BJ (cell line): Measurements from ENCODE around the gene OASL. TPM values are rescaled to one million over a fixed set of nuclear protein-coding genes. Genes with fewer than 3 reads are reported as not detected.

Experiments
- CTCF ChIA-PET: fragments of 350-600 bp; formaldehyde crosslinking; extraction: SDS; loops from one replicate; lab custom pipeline; 2021; ENCODE audit warnings: antibody characterized with exemption, inconsistent platforms; lab: Yijun Ruan, JAX
- POLR2A ChIA-PET: fragments of 300-600 bp; sonication (Branson Sonifier 250); formaldehyde crosslinking; extraction: SDS; loops from one replicate; lab custom pipeline; 2021; ENCODE audit warnings: antibody characterized with exemption; lab: Charles Lee
- DNase-seq: peaks from one replicate; pipeline ENCODE4 v3.0.0-alpha.2; 2011; ENCODE audit warnings: low read depth
- H3K27me3 ChIP-seq: 2 replicates; pipeline ENCODE4 v1.6.0; 2011; ENCODE audit warnings: low read length; ENCODE audit not compliant: control insufficient read depth, insufficient read depth
- H3K36me3 ChIP-seq: 2 replicates; pipeline ENCODE4 v1.5.1; 2011; ENCODE audit warnings: low read length; ENCODE audit not compliant: control insufficient read depth, insufficient read depth
- H3K4me3 ChIP-seq: 2 replicates; pipeline ENCODE4 v1.5.1; 2011; ENCODE audit warnings: low read depth, mild to moderate bottlenecking, control low read depth, low read length
- CTCF ChIP-seq: IDR thresholded peaks from 2 replicates; pipeline ENCODE4 v1.5.1; 2011; ENCODE audit warnings: low read depth, mild to moderate bottlenecking, control low read depth, inconsistent platforms, low read length, moderate library complexity; ENCODE audit not compliant: insufficient read depth
- polyA plus RNA-seq: library from polyadenylated mRNA; depleted of rRNA; stranded (reverse); fragments of >200 nt; gene quantifications from 2 replicates; pipeline ENCODE4 v1.2.3, GENCODE V29; 2011

Gene OASL
- polyA plus RNA-seq, 1 experiment = 0.67 TPM

GRCh38 chr12:120999191-121000120, 39.6 kb downstream of the OASL start:
- CTCF ChIA-PET = no interaction called here
- DNase-seq = no peak
- Histone ChIP-seq H3K4me3 (no peak overlapping the region), H3K27me3 (no peaks in the 10 kb centered on the region), H3K36me3 (peaks cover 10% of the 10 kb centered on the region)
- no peak for TF ChIP-seq CTCF
- POLR2A ChIA-PET = no interaction called here

GRCh38 chr12:120998435-120998834, 40.6 kb downstream of the OASL start:
- no peak for TF ChIP-seq CTCF
- no peak for DNase-seq
- CTCF ChIA-PET = no interaction called here
- Histone ChIP-seq H3K36me3 (peaks cover 4% of the 10 kb centered on the region; the same call in 1 of the 2 replicates), H3K4me3 (no peak overlapping the region), H3K27me3 (peaks cover 2% of the 10 kb centered on the region)
- POLR2A ChIA-PET = no interaction called here

GRCh38 chr12:120997448-120997847, 41.6 kb downstream of the OASL start:
- CTCF ChIA-PET = no interaction called here

GRCh38 chr12:120996133-120996746, 42.8 kb downstream of the OASL start:
- no peak for DNase-seq
- H3K4me3 ChIP-seq = no peak overlapping the region
- H3K27me3 ChIP-seq = peaks cover 5% of the 10 kb centered on the region
- ChIA-PET CTCF (no interaction called here), POLR2A (no interaction called here)
- no peak for TF ChIP-seq CTCF
- H3K36me3 ChIP-seq = no peaks in the 10 kb centered on the region

More at GRCh38 chr12:120997448-120997847, 41.6 kb downstream of the OASL start:
- Histone ChIP-seq H3K36me3 (no peaks in the 10 kb centered on the region), H3K4me3 (no peak overlapping the region), H3K27me3 (peaks cover 3% of the 10 kb centered on the region)
- DNase-seq = no peak
- no peak for TF ChIP-seq CTCF
- POLR2A ChIA-PET = no interaction called here

- no peak for DNase-seq
- CTCF ChIA-PET = no interaction called here
- Histone ChIP-seq H3K36me3 (no peaks in the 10 kb centered on the region), H3K4me3 (no peak overlapping the region), H3K27me3 (peaks cover 5% of the 10 kb centered on the region)
- POLR2A ChIA-PET = no interaction called here
- no peak for TF ChIP-seq CTCF
These were observed 44.3 kb downstream of the OASL start for GRCh38 chr12:120994589-120995337.
